Mesenteric fat pad (tissue), 1 donor: ENCODE measurements around the gene CNGB1. TPM values are rescaled to one million over a fixed set of nuclear protein-coding genes. Genes with fewer than 3 reads are reported as not detected.
"Not testable (repeated sequence)": the region's sequence is repeated elsewhere in the genome, so short reads cannot be mapped to it uniquely, and the experiment has no call there.

ENCODE experiments used
- DNase-seq: peaks from one replicate; pipeline ENCODE4 v3.0.0-alpha.2; 2020; ENCODE audit warnings: low spot score
- total RNA-seq: library from RNA; stranded (reverse); fragmentation: NEBNext Ultra II Directional; extraction: Animal tissue kit (Norgen Biotek cat#: 25700); gene quantifications from one replicate; pipeline ENCODE4 v1.2.1, GENCODE V29; 2021
- donor health status: DM: yes; HTN: yes; CAD: no.

The CNGB1 gene
- total RNA-seq, 1 donor from 2014 or later: not detected

DNA sequence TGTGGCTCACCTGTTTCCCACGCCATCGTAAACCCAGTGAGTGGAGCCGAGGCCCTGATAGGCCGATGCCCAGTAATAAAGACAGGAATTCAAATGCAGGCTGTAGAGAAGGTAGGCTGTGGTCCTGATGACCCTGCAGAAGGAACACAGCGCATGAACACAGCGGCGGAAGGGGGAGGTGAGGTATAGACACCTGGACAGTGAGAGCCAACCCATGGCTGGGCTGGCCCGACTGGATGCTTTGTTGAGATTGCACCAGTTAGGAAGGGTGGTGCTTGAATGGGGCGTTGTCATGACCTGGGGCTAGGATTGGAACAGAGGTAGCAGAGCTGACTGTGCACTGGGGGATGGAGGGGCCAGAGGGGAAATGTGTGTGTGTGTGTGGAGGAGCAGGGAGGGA is 59.2 kb downstream of the CNGB1 start:
- DNase-seq: no peak

DNA sequence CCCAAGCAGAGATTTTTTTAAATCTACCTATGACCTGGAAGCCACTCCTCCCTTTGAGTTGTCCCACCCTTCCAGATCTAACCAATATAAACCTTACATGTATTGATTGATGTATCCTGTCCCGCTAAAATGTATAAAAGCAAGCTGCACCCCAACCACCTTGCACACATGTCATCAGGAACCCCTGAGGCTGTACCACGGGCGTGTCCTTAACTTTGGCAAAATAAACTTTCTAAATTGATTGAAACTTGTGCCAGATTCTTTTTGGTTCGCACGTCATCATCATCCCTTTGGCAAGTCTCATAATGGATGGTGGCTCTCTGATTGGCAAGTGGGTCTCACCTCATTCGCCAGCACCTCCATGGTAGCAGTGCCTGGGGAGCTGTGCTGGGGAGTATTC is 60.2 kb downstream of the CNGB1 start:
- no peak for DNase-seq

DNA sequence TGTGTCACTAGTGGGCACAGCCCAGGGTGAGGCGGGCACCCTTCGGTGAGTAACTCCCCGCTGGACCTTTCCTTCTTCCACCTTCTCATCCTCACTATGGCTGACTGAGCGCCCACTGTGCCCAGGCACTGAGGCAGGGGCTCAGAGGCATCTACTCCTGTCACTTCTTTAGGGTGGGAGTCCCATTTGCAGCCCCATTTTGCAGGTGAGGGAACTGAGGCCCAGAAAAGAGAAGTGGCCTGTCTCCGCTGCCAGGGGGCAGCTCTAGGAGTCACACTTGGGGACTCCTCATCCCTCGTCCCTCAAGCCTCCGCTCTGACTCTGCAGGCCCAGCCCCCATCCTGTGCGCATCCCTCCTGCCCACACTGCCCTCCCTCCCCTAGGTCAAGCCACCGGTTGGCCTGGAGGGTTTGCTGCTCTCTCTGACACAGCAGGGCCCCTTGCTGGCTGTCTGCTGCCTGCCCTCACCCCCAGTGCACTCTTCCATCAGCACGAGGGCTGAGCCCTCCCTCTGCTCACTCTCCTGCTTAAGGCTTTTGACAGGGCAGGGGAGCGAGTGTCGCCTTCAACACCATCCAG is 62.4 kb downstream of the CNGB1 start:
- no peak for DNase-seq

DNA sequence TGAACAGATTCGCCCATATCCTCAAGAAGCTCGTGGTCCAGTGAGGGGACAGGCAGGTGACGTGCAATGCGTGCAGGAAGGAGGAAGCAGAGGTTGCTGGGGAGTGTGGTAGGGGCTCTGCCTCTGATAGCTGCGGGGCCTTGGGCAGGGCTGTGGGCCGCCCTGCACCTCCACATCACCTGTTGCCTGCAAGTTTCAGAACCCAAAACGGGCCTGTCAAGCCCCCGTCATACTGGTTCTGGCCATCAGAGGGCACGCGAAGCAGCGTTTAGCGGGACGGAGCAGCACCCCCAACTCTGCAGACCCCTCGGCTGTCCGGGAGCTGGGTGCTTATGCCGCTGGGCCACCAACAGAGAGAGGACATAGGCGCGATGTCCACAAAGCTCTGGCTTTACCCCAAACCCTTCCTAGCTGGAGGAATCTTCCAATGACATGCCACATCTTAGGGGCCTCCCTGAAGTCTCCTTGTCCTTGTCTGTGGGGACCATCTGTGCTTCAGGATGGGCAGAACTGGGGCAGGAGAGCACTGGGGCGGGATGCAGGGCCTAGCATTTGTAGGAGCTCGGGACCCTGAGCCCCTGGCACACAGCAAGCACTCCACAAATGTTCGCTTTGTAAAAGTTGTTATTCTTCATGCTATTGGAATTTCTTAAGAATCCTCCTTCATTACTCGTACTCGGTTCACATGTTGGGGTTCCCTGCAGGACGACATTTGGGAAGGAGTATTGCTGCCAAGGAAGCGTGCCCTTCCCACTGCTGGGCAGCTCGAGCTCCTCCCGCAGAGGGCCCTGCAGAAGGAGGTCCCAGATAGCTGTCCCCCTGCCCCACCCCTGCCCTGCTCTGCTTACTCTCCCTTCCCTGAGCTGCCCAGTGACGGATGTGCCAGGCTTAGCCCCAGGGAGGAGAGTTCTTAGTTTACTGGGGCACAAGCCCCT is 64.3 kb downstream of the CNGB1 start:
- DNase-seq: no peak

DNA sequence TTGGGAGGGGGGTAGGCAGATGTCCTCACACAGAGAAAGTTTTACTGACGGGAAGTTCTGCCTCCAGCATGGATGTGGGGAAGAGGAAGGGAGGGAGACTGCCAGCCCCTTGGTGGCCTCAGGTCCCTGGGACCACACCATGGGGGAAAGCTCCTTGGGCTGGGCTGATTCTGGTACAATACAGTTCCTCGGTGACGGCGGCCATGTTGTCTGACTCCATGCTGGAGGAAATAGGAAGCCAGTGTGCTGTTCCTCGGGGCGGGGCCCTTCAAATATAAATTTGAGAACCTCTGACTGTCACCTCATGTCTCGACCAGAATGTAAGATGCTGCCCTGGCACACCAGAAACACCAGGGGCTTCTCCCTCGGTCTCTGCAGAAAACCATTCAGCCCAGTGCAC is 66.8 kb downstream of the CNGB1 start:
- DNase-seq: no peak

DNA sequence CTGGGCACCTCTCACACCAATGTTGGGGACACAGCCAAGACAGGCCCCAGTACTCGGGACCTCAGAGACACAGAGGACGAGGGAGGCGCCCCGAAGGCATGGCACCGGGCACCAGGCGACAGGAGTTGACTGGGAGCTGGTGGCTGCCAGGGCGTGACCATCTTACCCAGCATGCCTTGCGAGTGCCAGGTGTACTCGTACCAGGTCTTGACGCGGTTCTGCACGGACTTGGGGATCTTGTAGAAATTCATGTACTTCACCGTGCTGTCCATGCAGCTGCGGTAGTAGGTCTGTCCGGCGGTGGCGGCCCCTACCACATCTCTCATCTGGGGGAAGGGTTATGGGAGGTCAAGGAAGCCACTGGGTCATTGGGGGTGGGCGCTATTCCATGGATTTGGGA is 67.3 kb downstream of the CNGB1 start:
- DNase-seq: no peak

DNA sequence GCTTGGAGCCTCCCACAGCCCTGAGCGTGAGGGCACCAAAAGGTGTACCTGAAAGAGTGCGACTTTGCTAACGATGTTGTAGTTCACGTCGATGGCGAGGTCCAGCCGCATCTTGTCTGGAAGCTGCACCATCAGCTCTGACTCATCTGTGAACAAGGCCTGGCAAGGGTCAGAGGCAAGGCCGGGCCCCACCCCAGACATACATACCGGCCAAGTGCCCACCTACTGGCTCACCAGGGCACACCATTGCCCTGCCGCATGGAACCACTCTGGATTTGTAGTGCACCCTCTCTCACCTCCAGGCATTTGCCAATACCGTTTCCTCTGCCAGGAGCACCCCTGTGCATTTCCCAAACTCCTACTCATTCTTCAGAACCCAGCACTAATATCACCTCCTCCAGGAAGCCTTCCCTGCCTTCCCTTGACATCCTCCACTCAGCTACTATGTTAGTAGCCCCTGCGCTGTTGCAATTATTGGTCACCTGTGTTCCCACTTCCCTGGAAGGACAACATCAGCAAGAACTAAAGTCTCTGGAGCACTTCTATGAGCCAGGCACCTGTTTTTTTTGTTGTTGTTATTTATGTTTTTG is 69.4 kb downstream of the CNGB1 start:
- DNase-seq: no peak

DNA sequence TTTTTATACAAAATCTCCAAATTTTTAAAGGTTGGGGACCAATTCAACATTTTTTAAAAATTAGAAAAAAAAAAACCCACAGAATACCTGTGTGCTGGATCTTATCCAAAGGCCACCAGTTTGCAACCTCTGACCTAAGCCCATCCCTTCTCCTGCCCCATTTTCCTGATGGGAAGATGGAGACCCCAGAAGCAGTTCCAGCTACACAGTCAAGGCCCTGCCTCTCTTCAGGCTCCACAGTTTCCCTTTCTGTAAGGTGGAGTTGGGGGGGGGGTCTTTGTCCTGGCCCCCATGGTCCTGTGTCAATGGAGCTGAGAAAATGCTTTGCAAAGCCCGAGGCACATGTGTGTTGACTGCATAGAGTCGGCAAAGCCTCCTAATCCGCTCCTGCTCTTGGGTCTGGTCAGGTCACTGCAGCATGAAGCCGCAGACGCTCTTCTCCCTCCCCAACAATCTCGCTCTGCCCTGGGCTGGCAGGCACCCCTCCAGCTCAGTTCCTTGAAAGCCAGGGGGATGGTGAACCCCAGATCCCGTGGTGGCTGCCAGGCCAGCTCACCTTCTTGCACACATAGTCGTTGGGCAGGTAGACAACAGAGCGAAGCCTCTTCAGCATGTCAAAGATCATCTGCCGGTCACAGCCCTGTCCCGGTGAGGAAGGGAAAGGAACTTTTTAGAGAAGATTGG is 70.0 kb downstream of the CNGB1 start:
- no peak for DNase-seq

DNA sequence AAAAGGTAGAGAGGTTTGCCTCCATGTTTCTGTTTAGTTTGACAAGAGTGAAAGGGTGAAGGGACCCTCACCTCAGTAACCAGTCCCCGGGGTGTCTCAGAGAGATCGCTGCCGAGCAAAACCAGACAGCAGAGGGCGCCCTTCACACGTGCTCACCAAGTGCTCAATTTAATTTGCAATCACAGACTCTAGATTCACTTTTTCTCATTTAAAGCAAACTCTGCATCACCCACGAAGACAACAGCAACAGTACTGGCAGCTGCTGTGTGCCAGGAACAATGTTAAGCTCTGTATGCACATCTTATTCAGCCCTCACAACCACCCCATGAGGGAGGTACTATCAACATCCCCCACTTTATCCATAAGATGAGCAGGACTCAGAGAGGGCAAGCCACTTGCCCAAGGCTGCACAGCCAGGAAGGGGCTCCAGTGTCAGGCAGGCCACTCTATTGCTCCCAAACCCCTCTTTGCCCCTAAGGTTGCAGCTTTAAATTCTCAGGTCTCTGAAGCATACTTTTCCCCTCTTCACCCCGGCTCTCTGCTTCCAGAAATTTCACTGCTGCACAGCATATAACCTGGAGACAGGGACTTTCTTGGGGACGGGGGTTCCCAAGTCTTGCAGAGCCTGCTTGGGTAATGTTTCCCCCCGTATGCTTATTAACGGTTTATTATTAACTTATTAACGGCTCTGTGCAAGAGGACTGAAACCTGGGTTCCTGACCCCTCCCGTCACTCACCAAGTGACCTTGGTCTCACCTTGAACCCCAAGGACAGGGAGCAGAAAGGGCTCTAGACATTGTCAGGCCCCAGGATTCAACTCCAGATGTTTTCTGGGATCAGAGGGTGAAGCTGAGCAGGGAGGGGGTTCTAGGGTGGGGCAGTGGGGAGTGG is 70.9 kb downstream of the CNGB1 start:
- DNase-seq: no peak

DNA sequence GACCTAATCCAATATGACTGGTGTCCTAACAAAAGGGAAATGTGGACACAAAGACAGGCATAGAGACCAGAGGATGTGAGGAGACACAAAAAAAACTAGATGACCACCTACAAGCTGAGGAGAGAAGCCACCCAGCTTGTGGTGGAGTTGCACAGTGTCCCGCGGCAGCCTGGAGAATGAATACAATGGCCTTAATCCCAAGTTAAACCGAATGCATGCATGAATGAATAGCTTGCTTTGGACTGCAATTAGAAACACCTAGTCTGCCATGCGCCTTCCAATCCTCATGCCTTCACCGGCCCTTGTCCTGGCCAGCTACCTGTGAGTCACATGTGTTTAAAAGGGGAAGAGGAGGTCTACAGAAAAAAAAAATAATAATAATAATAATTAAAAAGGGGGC is 72.0 kb downstream of the CNGB1 start:
- no peak for DNase-seq

DNA sequence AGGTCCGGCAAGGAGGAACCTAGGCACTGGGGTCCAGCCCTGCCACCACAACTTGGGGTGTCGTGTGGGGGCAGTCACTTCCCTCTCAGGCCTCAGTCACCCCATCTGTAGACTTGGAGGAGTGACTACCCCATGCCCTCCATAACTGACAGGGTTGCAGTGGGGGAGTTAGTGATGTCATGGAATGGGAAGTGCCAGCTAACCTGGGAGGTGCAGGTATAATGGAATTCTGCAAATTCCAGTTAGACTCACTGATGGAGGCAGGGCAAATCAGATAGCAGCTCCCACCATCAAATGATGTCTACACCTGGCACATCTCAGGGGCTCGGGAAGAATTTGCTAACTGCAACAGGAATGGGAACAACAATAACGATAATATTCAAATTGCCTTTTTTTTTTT is 72.9 kb downstream of the CNGB1 start:
- DNase-seq: no peak

DNA sequence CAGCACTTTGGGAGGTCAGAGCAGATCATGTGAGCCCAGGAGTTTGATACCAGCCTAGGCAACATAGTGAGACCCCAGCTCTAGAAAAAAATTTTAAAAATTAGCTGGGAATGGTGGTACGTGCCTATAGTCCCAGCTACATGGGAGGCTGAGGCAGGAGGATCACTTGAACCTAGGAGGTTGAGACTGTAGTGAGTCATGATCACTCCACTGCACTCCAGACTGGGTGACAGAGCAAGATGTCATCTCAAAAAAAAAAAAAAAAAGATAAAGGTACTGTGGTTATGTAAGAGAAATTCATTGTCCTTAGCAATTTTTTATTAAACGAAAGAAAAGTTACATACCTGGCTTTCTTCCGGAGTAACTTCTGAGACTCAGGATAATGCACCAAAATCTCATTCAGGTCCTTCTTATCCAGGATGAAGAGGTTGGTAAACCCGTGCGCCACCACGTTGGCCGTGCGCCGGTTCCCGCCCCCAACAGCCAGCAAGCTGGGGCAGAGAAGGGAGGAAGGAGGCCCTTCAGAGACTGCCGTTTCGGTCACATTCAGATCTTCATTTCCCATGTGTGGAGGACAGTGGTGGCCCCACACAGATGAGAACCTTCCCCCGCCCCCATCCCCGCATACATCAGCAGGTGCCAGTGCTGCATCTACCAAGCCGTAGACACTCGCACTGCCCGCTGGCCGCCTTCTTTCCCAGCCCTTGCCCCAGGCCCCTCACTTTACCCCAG is 73.7 kb downstream of the CNGB1 start:
- DNase-seq: no peak

DNA sequence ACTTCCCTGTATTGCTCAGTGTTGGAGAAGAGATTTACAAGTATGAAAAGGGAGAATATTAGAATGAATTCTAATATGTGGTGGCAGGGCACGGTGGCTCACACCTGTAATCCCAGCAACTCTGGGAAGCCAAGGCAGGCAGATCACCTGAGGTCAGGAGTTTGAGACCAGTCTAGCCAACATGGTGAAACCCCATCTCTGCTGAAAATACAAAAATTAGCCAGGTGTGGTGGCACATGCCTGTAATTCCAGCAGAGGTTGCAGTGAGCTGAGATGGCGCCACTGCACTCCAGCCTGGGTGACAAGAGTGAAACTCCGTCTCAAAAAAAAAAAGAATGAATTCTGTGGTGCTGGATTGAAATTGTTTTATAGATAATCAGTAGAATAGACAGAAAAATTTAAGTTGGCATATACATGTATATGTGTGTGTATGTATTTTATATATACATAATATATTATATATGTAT is 75.8 kb downstream of the CNGB1 start:
- DNase-seq: not testable (repeated sequence)

DNA sequence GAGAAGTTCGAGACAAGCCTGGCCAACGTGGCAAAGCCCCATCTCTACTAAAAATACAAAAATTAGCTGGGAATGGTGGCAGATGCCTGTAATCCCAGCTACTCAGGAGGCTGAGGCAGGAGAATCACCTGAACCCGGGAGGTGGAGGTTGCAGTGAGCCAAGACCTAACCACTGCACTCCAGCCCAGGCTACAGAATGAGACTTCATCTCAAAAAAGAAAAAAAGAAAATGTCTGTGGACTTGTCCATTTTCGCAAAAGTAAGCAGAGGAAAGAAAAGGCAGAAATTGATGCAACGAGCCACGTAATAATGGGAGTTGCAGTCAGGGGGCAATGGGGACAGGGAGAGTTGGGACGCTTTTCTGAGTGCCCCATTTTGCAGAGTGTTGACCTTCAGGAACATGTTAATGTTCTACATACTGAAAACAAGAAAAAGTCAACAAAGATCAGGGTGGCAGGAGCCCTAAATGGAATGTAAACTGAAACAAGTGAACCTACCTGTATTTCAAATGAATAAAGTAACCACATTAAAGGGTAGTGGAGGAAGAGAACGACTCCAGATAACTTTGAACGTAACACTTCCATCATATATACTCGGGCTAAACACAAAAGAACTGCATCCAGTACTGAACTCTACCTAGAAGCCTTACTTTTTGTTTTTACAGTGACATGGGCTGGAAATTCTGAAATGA is 76.4 kb downstream of the CNGB1 start:
- no peak for DNase-seq

DNA sequence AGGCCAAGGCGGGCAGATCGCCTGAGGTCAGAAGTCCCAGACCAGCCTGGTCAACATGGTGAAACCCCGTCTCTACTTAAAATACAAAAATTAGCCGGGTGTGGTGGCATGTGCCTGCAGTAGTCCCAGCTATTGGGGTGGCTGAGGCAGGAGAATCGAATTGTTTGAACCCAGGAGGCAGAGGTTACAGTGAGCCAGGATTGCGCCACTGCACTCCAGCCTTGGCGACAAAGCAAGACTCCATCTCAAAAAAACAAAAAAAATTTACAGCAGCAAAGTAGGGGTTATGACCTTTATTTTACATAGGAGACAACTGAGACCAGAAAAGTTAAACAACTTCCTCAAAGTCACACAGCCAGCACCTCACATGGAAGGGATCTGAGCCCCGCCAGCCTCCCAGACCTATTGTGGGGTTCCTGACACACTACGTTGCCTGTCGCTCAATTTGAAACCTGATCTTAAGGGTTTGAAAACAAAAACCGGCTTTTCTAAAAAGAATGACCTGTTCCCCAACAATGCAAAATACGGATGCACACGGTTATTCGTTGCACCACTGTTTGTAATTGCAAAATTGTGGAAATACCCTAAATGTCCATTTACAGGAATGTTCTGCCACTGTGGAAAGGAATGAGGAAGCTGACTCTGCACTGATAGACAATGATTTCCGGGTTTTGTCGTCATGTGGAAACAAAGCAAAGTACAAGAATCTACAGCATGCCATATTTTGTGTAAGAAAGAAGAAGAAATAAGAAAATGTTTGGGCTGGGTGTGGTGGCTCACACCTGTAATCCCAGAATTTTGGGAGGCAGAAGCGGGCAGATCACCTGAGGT is 77.2 kb downstream of the CNGB1 start:
- no peak for DNase-seq

DNA sequence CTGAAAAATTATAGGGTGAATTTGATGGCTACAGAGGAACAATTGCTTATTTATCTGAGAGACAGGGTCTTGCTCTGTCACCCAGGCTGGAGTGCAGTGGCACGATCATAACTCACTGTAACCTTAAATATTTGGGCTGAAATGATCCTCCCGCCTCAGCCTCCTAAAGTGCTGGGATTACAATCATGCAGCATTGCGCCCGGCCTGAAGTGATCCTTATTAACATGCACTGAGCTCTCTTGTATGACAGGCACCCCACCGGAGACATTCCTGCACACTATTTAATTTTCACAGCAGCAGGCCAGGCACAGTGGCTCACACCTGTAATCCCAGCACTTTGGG is 77.7 kb downstream of the CNGB1 start:
- no peak for DNase-seq

DNA sequence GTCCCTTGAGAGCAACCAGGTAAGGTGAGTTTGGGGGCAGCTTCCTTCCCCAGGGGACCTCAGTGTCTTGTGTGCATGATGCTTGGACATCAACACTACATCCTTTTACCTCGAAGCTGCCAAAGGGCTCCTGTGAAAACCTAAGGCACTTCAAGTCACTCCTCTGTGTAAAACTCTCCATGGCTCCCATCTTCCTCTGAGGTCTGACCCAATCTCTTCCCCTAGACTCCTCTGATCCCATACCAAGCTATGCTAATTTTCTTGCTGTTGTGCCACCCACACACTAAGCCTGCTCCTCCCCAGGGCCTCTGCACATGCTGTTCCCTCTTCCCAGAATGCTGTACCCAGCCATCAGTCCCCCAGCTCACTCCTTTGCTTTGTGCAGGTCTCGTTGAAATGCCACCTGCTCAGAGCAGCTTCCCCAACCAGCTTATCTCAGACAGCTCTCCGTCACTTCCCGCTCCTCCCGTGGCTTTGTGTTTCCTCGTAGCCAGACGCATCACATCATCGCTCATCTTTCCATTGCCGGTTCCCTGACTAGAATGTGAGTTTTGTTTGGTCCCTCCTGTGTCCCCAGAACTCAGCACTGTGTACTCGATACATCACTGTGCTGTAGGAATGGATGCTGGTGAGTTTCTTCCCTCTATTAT is 78.4 kb downstream of the CNGB1 start:
- DNase-seq: no peak

DNA sequence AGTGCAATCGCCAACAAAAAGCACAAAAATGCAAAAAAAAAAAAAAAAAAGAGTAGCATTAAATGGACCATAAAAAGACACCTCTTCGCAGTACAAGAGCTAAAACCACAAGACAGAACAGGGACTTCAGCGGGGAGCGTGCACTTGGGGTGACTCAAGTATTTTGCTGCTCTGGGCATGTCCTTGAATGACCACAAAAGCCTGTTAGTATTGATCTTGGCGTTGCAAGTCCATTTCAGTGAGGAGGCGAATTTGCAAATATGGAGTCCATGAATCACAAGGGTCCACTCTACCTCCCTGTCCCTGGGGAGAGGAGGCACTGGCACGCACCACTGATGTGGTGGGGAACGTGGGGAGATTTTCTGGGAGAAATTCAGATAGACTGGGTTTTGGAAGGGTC is 78.9 kb downstream of the CNGB1 start:
- DNase-seq: no peak
